GM18505 (cell line): Measurements from ENCODE around the gene AANAT.

Source experiments
- ATAC-seq: cut with Tn5 transposase; IDR thresholded peaks from one replicate; pipeline ENCODE4 v1.9.1; 2021; ENCODE audit not compliant: unreplicated experiment
- POLR2A ChIP-seq: IDR thresholded peaks from 4 replicates; pipeline ENCODE4 v1.6.1; 2011; ENCODE audit warnings: borderline replicate concordance; ENCODE audit not compliant: insufficient read depth, insufficient read length; ENCODE audit errors: extremely low read depth

Gene AANAT

GRCh38 chr17:76466775-76467130 lies 650 bp upstream of the AANAT start:
- no peak for TF ChIP-seq POLR2A
- ATAC-seq: no peak

- TF ChIP-seq POLR2A: no peak
- ATAC-seq: no peak
Observed at GRCh38 chr17:76467809-76468633, 618 bp downstream of the AANAT start.

GRCh38 chr17:76468634-76469010 lies 1.2 kb downstream of the AANAT start:
- ATAC-seq: no peak
- TF ChIP-seq POLR2A: no peak

- peak; percentile 38 for TF ChIP-seq POLR2A
- ATAC-seq: no peak
Observed at GRCh38 chr17:76469076-76469990, 1.9 kb downstream of the AANAT start.

- no peak for TF ChIP-seq POLR2A
- no peak for ATAC-seq
Observed at GRCh38 chr17:76469991-76470739, 2.8 kb downstream of the AANAT start.

GRCh38 chr17:76471498-76472257 lies 4.3 kb downstream of the AANAT start:
- TF ChIP-seq POLR2A: no peak
- ATAC-seq: no peak

- ATAC-seq: no peak
- TF ChIP-seq POLR2A: no peak
Observed at GRCh38 chr17:76472258-76472645, 4.8 kb downstream of the AANAT start.

GRCh38 chr17:76472726-76473125 lies 5.3 kb downstream of the AANAT start:
- no peak for TF ChIP-seq POLR2A
- no peak for ATAC-seq

- ATAC-seq: no peak
- no peak for TF ChIP-seq POLR2A
Observed at GRCh38 chr17:76473541-76473985, 6.2 kb downstream of the AANAT start.

- TF ChIP-seq POLR2A: no peak
- no peak for ATAC-seq
Observed at GRCh38 chr17:76474238-76474637, 6.8 kb downstream of the AANAT start.

GRCh38 chr17:76474894-76475293 lies 7.5 kb downstream of the AANAT start:
- no peak for TF ChIP-seq POLR2A
- ATAC-seq: no peak

- ATAC-seq: no peak
- no peak for TF ChIP-seq POLR2A
Observed at GRCh38 chr17:76475302-76475701, 7.9 kb downstream of the AANAT start.
